Neural cell (in vitro differentiated cells): ENCODE results near the gene YAE1. TPM values are rescaled to one million over a fixed set of nuclear protein-coding genes. Genes with fewer than 3 reads are reported as not detected.
"Not testable (repeated sequence)": the region's sequence is repeated elsewhere in the genome, so short reads cannot be mapped to it uniquely, and the experiment has no call there.

Experiments
- H2AFZ ChIP-seq: fragments of 200-600, 300-800 bp; sonication (generic), shearing (Covaris generic); 2 replicates; pipeline ENCODE4 v1.6.0; 2014; ENCODE audit warnings: low read depth, mild to moderate bottlenecking, antibody characterized with exemption, low read length, moderate library complexity
- H3F3A ChIP-seq: fragments of 200-600 bp; shearing (Covaris generic); 2 replicates; pipeline ENCODE4 v1.6.1; 2016; ENCODE audit warnings: mild to moderate bottlenecking, moderate library complexity, mixed read lengths, antibody characterized with exemption, low read length; ENCODE audit not compliant: insufficient read depth, poor library complexity, severe bottlenecking
- H3K27ac ChIP-seq: fragments of 200-600, 300-800 bp; sonication (generic), shearing (Covaris generic); 2 replicates; pipeline ENCODE4 v1.5.1; 2014; ENCODE audit warnings: mild to moderate bottlenecking, low read length, moderate library complexity
- H3K27me3 ChIP-seq: fragments of 300-800, 200-600 bp; sonication (generic), shearing (Covaris generic); 2 replicates; pipeline ENCODE4 v1.6.0; 2014; ENCODE audit warnings: mild to moderate bottlenecking, low read depth, low read length, moderate library complexity; ENCODE audit not compliant: insufficient read depth
- H3K36me3 ChIP-seq: fragments of 300-800, 200-600 bp; sonication (generic), shearing (Covaris generic); 2 replicates; pipeline ENCODE4 v1.5.1; 2014; ENCODE audit warnings: mild to moderate bottlenecking, antibody characterized with exemption, low read length, moderate library complexity; ENCODE audit not compliant: insufficient read depth
- H3K4me2 ChIP-seq: fragments of 300-800, 200-600 bp; sonication (generic), shearing (Covaris generic); 2 replicates; pipeline ENCODE4 v1.6.0; 2014; ENCODE audit warnings: mild to moderate bottlenecking, low read length
- H3K4me3 ChIP-seq: fragments of 300-800, 200-600 bp; sonication (generic), shearing (Covaris generic); 2 replicates; pipeline ENCODE4 v1.5.1; 2014; ENCODE audit warnings: mild to moderate bottlenecking, low read length, moderate library complexity
- H3K79me2 ChIP-seq: fragments of 200-600 bp; shearing (Covaris generic); replicated peaks from 2 replicates; pipeline ENCODE4 v1.6.0; 2014; ENCODE audit warnings: mild to moderate bottlenecking, low read length, moderate library complexity; ENCODE audit not compliant: insufficient read depth
- H3K9ac ChIP-seq: fragments of 300-800, 200-600 bp; sonication (generic), shearing (Covaris generic); 2 replicates; pipeline ENCODE4 v1.6.1; 2016; ENCODE audit warnings: mild to moderate bottlenecking, low read length, mixed read lengths
- H3K9me2 ChIP-seq: fragments of 200-600 bp; shearing (Covaris generic); 2 replicates; pipeline ENCODE4 v1.6.1; 2016; ENCODE audit warnings: mild to moderate bottlenecking, low read length, mixed read lengths; ENCODE audit not compliant: insufficient read depth
- H3K9me3 ChIP-seq: fragments of 200-600, 300-800 bp; sonication (generic), shearing (Covaris generic); 2 replicates; pipeline ENCODE4 v1.6.1; 2016; ENCODE audit warnings: mild to moderate bottlenecking, mixed run types, low read length, moderate library complexity, mixed read lengths
- H4K20me1 ChIP-seq: fragments of 200-600 bp; shearing (Covaris generic); 2 replicates; pipeline ENCODE4 v1.6.1; 2016; ENCODE audit warnings: mild to moderate bottlenecking, mixed run types; ENCODE audit not compliant: insufficient read depth
- CTCF ChIP-seq: fragments of 450-650 bp; IDR thresholded peaks from 2 replicates; pipeline ENCODE4 v1.5.1; 2014; ENCODE audit warnings: antibody characterized with exemption, mild to moderate bottlenecking, moderate library complexity; ENCODE audit not compliant: poor library complexity, severe bottlenecking
- EP300 ChIP-seq: fragments of 450-650 bp; conservative IDR thresholded peaks from 2 replicates; pipeline ENCODE4 v1.6.1; 2014; ENCODE audit warnings: antibody characterized with exemption, mild to moderate bottlenecking, moderate library complexity; ENCODE audit not compliant: poor library complexity, severe bottlenecking
- EZH2 ChIP-seq: fragments of 200-600, 300-800 bp; shearing (Covaris generic), sonication (generic); IDR thresholded peaks from 2 replicates; pipeline ENCODE4 v1.6.1; 2014; ENCODE audit warnings: antibody characterized with exemption, low read length, borderline replicate concordance, mild to moderate bottlenecking; ENCODE audit not compliant: insufficient read depth, poor library complexity, severe bottlenecking
- MXI1 ChIP-seq: fragments of 450-650 bp; conservative IDR thresholded peaks from 2 replicates; pipeline ENCODE4 v1.6.1; 2014; ENCODE audit warnings: antibody characterized with exemption, mild to moderate bottlenecking; ENCODE audit not compliant: poor library complexity, severe bottlenecking
- POLR2AphosphoS5 ChIP-seq: IDR thresholded peaks from 2 replicates; pipeline ENCODE4 v1.6.1; 2012
- RAD21 ChIP-seq: fragments of 450-650 bp; conservative IDR thresholded peaks from 2 replicates; pipeline ENCODE4 v1.6.1; 2014; ENCODE audit warnings: antibody characterized with exemption, mild to moderate bottlenecking, moderate library complexity
- SMC3 ChIP-seq: fragments of 450-650 bp; conservative IDR thresholded peaks from 2 replicates; pipeline ENCODE4 v1.6.1; 2014; ENCODE audit warnings: antibody characterized with exemption, mild to moderate bottlenecking, moderate library complexity; ENCODE audit not compliant: poor library complexity
- TAF1 ChIP-seq: IDR thresholded peaks from 2 replicates; pipeline ENCODE4 v1.6.1; 2012; ENCODE audit warnings: low read depth
- polyA plus RNA-seq: library from polyadenylated mRNA; depleted of rRNA; stranded (reverse); fragments of >200 nt; gene quantifications from 2 replicates; pipeline ENCODE4 v1.2.3, GENCODE V29; 2014
- TF ChIP-seq, protein P1 (sequence below): IDR thresholded peaks from 2 replicates; pipeline ENCODE4 v1.6.1; 2012; ENCODE audit warnings: borderline replicate concordance

The YAE1 gene
- polyA plus RNA-seq, 1 donor from 2014 or later: 85.2 TPM

DNA sequence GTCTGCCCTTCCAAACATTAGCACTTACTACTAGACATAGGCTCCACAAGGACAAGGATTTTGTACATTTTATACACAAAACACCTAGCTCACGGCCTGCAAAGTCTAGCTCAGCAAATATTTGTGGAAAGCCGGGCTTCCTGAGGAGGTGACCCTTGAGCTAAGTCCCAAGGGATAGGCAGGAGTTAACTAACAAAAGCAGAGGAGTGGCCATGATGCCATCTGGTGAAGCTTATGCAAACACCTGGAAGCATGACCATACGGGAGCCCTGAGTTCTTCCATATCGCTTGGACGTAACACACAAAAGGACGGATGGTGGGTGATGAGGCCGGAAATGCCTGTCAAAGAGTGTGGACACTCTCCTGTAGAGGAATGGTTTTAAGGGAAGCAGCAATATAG, 25.9 kb upstream of the YAE1 start:
- H3K9ac ChIP-seq: no peak overlapping the region
- no peak for TF ChIP-seq EP300
- TF ChIP-seq POLR2AphosphoS5: no peak
- no peak for TF ChIP-seq CTCF
- no peak for TF ChIP-seq EZH2
- TF ChIP-seq SMC3: no peak
- TF ChIP-seq, protein P1, sequence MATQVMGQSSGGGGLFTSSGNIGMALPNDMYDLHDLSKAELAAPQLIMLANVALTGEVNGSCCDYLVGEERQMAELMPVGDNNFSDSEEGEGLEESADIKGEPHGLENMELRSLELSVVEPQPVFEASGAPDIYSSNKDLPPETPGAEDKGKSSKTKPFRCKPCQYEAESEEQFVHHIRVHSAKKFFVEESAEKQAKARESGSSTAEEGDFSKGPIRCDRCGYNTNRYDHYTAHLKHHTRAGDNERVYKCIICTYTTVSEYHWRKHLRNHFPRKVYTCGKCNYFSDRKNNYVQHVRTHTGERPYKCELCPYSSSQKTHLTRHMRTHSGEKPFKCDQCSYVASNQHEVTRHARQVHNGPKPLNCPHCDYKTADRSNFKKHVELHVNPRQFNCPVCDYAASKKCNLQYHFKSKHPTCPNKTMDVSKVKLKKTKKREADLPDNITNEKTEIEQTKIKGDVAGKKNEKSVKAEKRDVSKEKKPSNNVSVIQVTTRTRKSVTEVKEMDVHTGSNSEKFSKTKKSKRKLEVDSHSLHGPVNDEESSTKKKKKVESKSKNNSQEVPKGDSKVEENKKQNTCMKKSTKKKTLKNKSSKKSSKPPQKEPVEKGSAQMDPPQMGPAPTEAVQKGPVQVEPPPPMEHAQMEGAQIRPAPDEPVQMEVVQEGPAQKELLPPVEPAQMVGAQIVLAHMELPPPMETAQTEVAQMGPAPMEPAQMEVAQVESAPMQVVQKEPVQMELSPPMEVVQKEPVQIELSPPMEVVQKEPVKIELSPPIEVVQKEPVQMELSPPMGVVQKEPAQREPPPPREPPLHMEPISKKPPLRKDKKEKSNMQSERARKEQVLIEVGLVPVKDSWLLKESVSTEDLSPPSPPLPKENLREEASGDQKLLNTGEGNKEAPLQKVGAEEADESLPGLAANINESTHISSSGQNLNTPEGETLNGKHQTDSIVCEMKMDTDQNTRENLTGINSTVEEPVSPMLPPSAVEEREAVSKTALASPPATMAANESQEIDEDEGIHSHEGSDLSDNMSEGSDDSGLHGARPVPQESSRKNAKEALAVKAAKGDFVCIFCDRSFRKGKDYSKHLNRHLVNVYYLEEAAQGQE: no peak
- no peak for TF ChIP-seq MXI1
- no peak for TF ChIP-seq TAF1
- no peak for TF ChIP-seq RAD21

DNA sequence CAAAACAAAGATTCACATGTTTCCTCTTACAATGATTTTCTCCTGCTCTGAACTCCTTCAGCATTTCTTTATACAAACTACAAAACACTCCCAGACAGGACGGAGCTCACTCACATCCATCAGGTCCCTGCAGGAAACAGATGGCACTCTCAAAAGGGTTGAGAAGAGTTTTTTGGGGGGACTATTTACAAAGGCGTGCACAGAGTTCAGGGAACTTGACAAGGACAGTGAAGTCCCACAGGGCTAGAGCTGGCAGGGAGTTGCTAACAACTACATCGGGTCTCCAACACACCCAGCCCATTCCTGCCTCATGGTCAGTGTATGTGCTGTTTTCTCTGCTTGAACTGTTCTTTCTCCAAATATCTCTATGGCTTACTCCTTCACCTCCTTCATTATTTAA, 24.7 kb upstream of the YAE1 start:
- Histone ChIP-seq H3K27me3 (no peaks in the 10 kb centered on the region), H3F3A (no peaks in the 10 kb centered on the region), H3K79me2 (no peaks in the 10 kb centered on the region), H3K9me3 (no peaks in the 10 kb centered on the region), H3K9me2 (no peaks in the 10 kb centered on the region), H2AFZ (no peak overlapping the region), H3K27ac (no peak overlapping the region), H3K36me3 (no peaks in the 10 kb centered on the region), H3K9ac (no peak overlapping the region), H4K20me1 (no peaks in the 10 kb centered on the region), H3K4me2 (no peak overlapping the region), H3K4me3 (no peak overlapping the region)
- TF ChIP-seq RAD21 (no peak), CTCF (no peak), MXI1 (no peak)

More for the DNA sequence above, 25.9 kb upstream of the YAE1 start:
- Histone ChIP-seq H2AFZ (no peak overlapping the region), H3K4me2 (no peak overlapping the region), H3K9me2 (no peaks in the 10 kb centered on the region), H4K20me1 (no peaks in the 10 kb centered on the region), H3F3A (no peaks in the 10 kb centered on the region), H3K79me2 (no peaks in the 10 kb centered on the region), H3K9me3 (no peaks in the 10 kb centered on the region), H3K27me3 (no peaks in the 10 kb centered on the region), H3K27ac (no peak overlapping the region), H3K4me3 (no peak overlapping the region), H3K36me3 (no peaks in the 10 kb centered on the region)

- H3K9me3 ChIP-seq, H3K27me3 ChIP-seq, H3K9me2 ChIP-seq, H3K27ac ChIP-seq, H3K36me3 ChIP-seq, H3F3A ChIP-seq, H3K4me2 ChIP-seq, H3K9ac ChIP-seq, H2AFZ ChIP-seq, H3K79me2 ChIP-seq, H4K20me1 ChIP-seq, H3K4me3 ChIP-seq: not testable (repeated sequence)
These were observed 21.4 kb upstream of the YAE1 start for GRCh38 chr7:39544774-39545173.
